Common myeloid progenitor, CD34-positive (primary cell): ENCODE results near the gene SMARCD2.

ENCODE experiments used
- CTCF ChIA-PET: fragments of 350-600 bp; sonication (Branson Sonifier 250); formaldehyde crosslinking; loops from one replicate; lab custom pipeline; 2021; ENCODE audit warnings: antibody characterized with exemption; lab: Charles Lee
- POLR2A ChIA-PET: fragments of 350-600 bp; sonication (Branson Sonifier 250); formaldehyde crosslinking; loops from one replicate; lab custom pipeline; 2021; ENCODE audit warnings: antibody characterized with exemption; lab: Charles Lee
- DNase-seq, 3 donors: peaks; one replicate each; pipeline versions ENCODE4 v3.0.0 to v3.0.0-alpha.2; 2013
- H3K27ac ChIP-seq, 2 experiments: 1 replicate in 1 of 2; 2 replicates in 1 of 2; pipeline ENCODE4 v1.7.0; 2013; ENCODE audit warnings: inconsistent platforms in 2 of 2, low read length in 2 of 2, mild to moderate bottlenecking in 2 of 2, low read depth in 1 of 2, moderate library complexity in 1 of 2; ENCODE audit not compliant: severe bottlenecking in 2 of 2, insufficient read depth in 1 of 2, poor library complexity in 1 of 2
- H3K27me3 ChIP-seq, 5 experiments: replicated peaks in 2 of 5; 1 replicate in 3 of 5; 2 replicates in 2 of 5; pipeline versions ENCODE4 v1.6.1 to v1.7.0; 2013; ENCODE audit warnings: low read length in 4 of 5, mild to moderate bottlenecking in 2 of 5, moderate library complexity in 2 of 5, inconsistent platforms in 1 of 5; ENCODE audit not compliant: insufficient read depth in 5 of 5, control insufficient read depth in 4 of 5
- H3K36me3 ChIP-seq, 4 experiments: 1 replicate in 2 of 4; 2 replicates in 2 of 4; pipeline versions ENCODE4 v1.6.1 to v1.7.0; 2013; ENCODE audit warnings: low read length in 3 of 4, control low read depth in 1 of 4, mild to moderate bottlenecking in 1 of 4; ENCODE audit not compliant: control insufficient read depth in 4 of 4, insufficient read depth in 4 of 4
- H3K4me1 ChIP-seq, 4 experiments: 1 replicate in 3 of 4; 2 replicates in 1 of 4; pipeline versions ENCODE4 v1.6.1 to v1.7.1; 2013; ENCODE audit warnings: low read length in 3 of 4, mild to moderate bottlenecking in 3 of 4, control low read depth in 1 of 4, inconsistent platforms in 1 of 4, moderate library complexity in 1 of 4; ENCODE audit not compliant: control insufficient read depth in 4 of 4, insufficient read depth in 4 of 4; ENCODE audit errors: control extremely low read depth in 1 of 4
- H3K4me3 ChIP-seq, 7 experiments: 1 replicate in 4 of 7; 2 replicates in 3 of 7; pipeline versions ENCODE4 v1.5.1 to v1.7.0; 2013; ENCODE audit warnings: mild to moderate bottlenecking in 7 of 7, low read length in 6 of 7, moderate library complexity in 6 of 7, inconsistent platforms in 2 of 7, low read depth in 2 of 7, control low read depth in 1 of 7; ENCODE audit not compliant: insufficient read depth in 4 of 7, control insufficient read depth in 1 of 7; ENCODE audit errors: extremely low read depth in 1 of 7
- H3K9me3 ChIP-seq, 5 experiments: 1 replicate in 4 of 5; 2 replicates in 1 of 5; pipeline versions ENCODE4 v1.6.1 to v1.7.1; 2013; ENCODE audit warnings: low read length in 4 of 5, mild to moderate bottlenecking in 2 of 5, inconsistent platforms in 1 of 5, low read depth in 1 of 5, moderate library complexity in 1 of 5; ENCODE audit not compliant: control insufficient read depth in 4 of 5, insufficient read depth in 2 of 5; ENCODE audit errors: control extremely low read depth in 1 of 5
- WGBS: methylation state at CpG from one replicate; pipeline ENCODE4 v1.1.5; 2013; ENCODE audit not compliant: insufficient coverage; 5-methylcytosine and 5-hydroxymethylcytosine counted together

Gene SMARCD2

GRCh38 chr17:63832014-63832413, 10.5 kb downstream of the SMARCD2 start:
- peaks cover 2 to 83% (median 61%) of the 10 kb centered on the region in 4 experiments for H3K36me3 ChIP-seq
- H3K4me3 ChIP-seq = no peak overlapping the region
- ChIA-PET CTCF (interaction anchor here (1.0 to 6.1 kb wide), 7 partner anchors 7 to 47 kb away, joined by 3 to 51 read pairs (median 4); no protein-coding TSS in a partner anchor), POLR2A (interaction anchor here (1.2 kb wide), 1 partner anchor 9 kb away, joined by 4 read pairs; no protein-coding TSS in a partner anchor)
- peak overlapping the region in 1 of 2 experiments; percentile 37 for H3K27ac ChIP-seq
- H3K9me3 ChIP-seq = no peaks in the 10 kb centered on the region
- DNase-seq = no peak
- WGBS = 97% methylated on average over 5 of the region's 5 CpGs
- peaks cover 9 to 41% (median 27%) of the 10 kb centered on the region in 4 experiments for H3K4me1 ChIP-seq
- no peaks in the 10 kb centered on the region for H3K27me3 ChIP-seq

GRCh38 chr17:63831505-63831904, 11.0 kb downstream of the SMARCD2 start:
- Histone ChIP-seq H3K9me3 (no peaks in the 10 kb centered on the region), H3K4me1 (peaks cover 9 to 41% (median 28%) of the 10 kb centered on the region in 4 experiments), H3K27ac (peak overlapping the region in 1 of 2 experiments; percentile 37), H3K27me3 (no peaks in the 10 kb centered on the region), H3K36me3 (peaks cover 2 to 77% (median 57%) of the 10 kb centered on the region in 4 experiments), H3K4me3 (peak overlapping the region in 1 of 7 experiments; percentile 9)
- CTCF ChIA-PET = interaction anchor here (1.0 to 6.1 kb wide), 7 partner anchors 8 to 134 kb away, joined by 4 to 51 read pairs (median 6); no protein-coding TSS in a partner anchor
- 7% methylated on average over 3 of the region's 8 CpGs for WGBS
- POLR2A ChIA-PET = no interaction called here
- no peak for DNase-seq

GRCh38 chr17:63830904-63831491, 11.5 kb downstream of the SMARCD2 start:
- no peak for DNase-seq
- H3K4me3 ChIP-seq = no peak overlapping the region
- H3K36me3 ChIP-seq = peaks cover 2 to 74% (median 53%) of the 10 kb centered on the region in 4 experiments
- H3K27me3 ChIP-seq = no peaks in the 10 kb centered on the region
- peaks cover 11 to 46% (median 33%) of the 10 kb centered on the region in 4 experiments for H3K4me1 ChIP-seq
- 93% methylated on average over 12 of the region's 15 CpGs for WGBS
- ChIA-PET POLR2A (no interaction called here), CTCF (interaction anchor here (1.0 to 6.1 kb wide), 9 partner anchors 8 to 133 kb away, joined by 3 to 51 read pairs (median 6); no protein-coding TSS in a partner anchor)
- peak overlapping the region in 1 of 2 experiments; percentile 37 for H3K27ac ChIP-seq
- H3K9me3 ChIP-seq = no peaks in the 10 kb centered on the region

- Histone ChIP-seq H3K4me1 (peaks cover 13 to 48% (median 35%) of the 10 kb centered on the region in 4 experiments), H3K4me3 (no peak overlapping the region), H3K27ac (no peak overlapping the region), H3K9me3 (no peaks in the 10 kb centered on the region), H3K27me3 (no peaks in the 10 kb centered on the region), H3K36me3 (peaks cover 2 to 73% (median 51%) of the 10 kb centered on the region in 4 experiments)
- ChIA-PET CTCF (interaction anchor here (0.8 to 6.1 kb wide), 7 partner anchors 9 to 133 kb away, joined by 3 to 51 read pairs (median 7); no protein-coding TSS in a partner anchor), POLR2A (interaction anchor here (0.6 kb wide), 1 partner anchor 673 kb away, joined by 3 read pairs; no protein-coding TSS in a partner anchor)
- 100% methylated on average over 4 of the region's 5 CpGs for WGBS
- no peak for DNase-seq
Measured at GRCh38 chr17:63830278-63830677, 12.2 kb downstream of the SMARCD2 start.

GRCh38 chr17:63828936-63829335, 13.5 kb downstream of the SMARCD2 start:
- POLR2A ChIA-PET = interaction anchor here (0.7 to 1.1 kb wide), 2 partner anchors 10 to 55 kb away, joined by 3 read pairs; no protein-coding TSS in a partner anchor
- H3K9me3 ChIP-seq = no peaks in the 10 kb centered on the region
- H3K27ac ChIP-seq = no peak overlapping the region
- H3K27me3 ChIP-seq = no peaks in the 10 kb centered on the region
- H3K4me3 ChIP-seq = peak overlapping the region in 1 of 7 experiments; percentile 95
- CTCF ChIA-PET = interaction anchor here (1.3 to 6.1 kb wide), 5 partner anchors 10 to 131 kb away, joined by 3 to 51 read pairs (median 10); no protein-coding TSS in a partner anchor
- WGBS = 100% methylated on average over 3 of the region's 3 CpGs
- no peak for DNase-seq
- peaks cover 5 to 75% (median 55%) of the 10 kb centered on the region in 4 experiments for H3K36me3 ChIP-seq
- peaks cover 13 to 38% (median 28%) of the 10 kb centered on the region in 4 experiments for H3K4me1 ChIP-seq

- H3K27ac ChIP-seq = peak overlapping the region; percentile 93 to 98
- H3K9me3 ChIP-seq = no peaks in the 10 kb centered on the region
- ChIA-PET POLR2A (interaction anchor here (0.7 to 1.0 kb wide), 2 partner anchors 18 to 54 kb away, joined by 3 read pairs; partner anchors contain the start of gene DDX42), CTCF (interaction anchor here (0.7 to 6.1 kb wide), 6 partner anchors 11 to 92 kb away, joined by 3 to 51 read pairs (median 4); no protein-coding TSS in a partner anchor)
- peaks cover 5 to 73% (median 54%) of the 10 kb centered on the region in 4 experiments for H3K36me3 ChIP-seq
- peaks cover 13 to 38% (median 28%) of the 10 kb centered on the region in 4 experiments for H3K4me1 ChIP-seq
- H3K4me3 ChIP-seq = peak overlapping the region; percentile 91 to 99 (median 96)
- DNase-seq = no peak
- WGBS = 2% methylated on average over 17 of the region's 19 CpGs
- no peaks in the 10 kb centered on the region for H3K27me3 ChIP-seq
Measured at GRCh38 chr17:63827801-63828221, 14.7 kb downstream of the SMARCD2 start.
